Smooth muscle cell (in vitro differentiated cells): ENCODE results near the gene OPN3. TPM values are rescaled to one million over a fixed set of nuclear protein-coding genes. Genes with fewer than 3 reads are reported as not detected.

Experiments used
- DNase-seq: peaks from one replicate; lab custom pipeline; 2025; ENCODE audit not compliant: unreplicated experiment; lab: John Stamatoyannopoulos, UW
- H2AFZ ChIP-seq: fragments of 200-600 bp; sonication (generic); 2 replicates; pipeline ENCODE4 v1.6.0; 2016; ENCODE audit warnings: antibody characterized with exemption, low read depth, mild to moderate bottlenecking
- H3F3A ChIP-seq: fragments of 200-600 bp; sonication (generic); 2 replicates; pipeline ENCODE4 v1.6.0; 2017; ENCODE audit warnings: antibody characterized with exemption, low read depth
- H3K27ac ChIP-seq: fragments of 200-600 bp; sonication (generic); 2 replicates; pipeline ENCODE4 v1.5.1; 2016; ENCODE audit warnings: low read depth, mild to moderate bottlenecking
- H3K27me3 ChIP-seq: fragments of 200-600 bp; sonication (generic); 2 replicates; pipeline ENCODE4 v1.6.1; 2016; ENCODE audit warnings: low read depth, mild to moderate bottlenecking
- H3K36me3 ChIP-seq: fragments of 200-600 bp; sonication (generic); 2 replicates; pipeline ENCODE4 v1.5.1; 2016; ENCODE audit warnings: low read depth
- H3K4me1 ChIP-seq: fragments of 200-600 bp; sonication (generic); 2 replicates; pipeline ENCODE4 v1.5.1; 2016; ENCODE audit warnings: low read depth
- H3K4me2 ChIP-seq: fragments of 200-600 bp; sonication (generic); 2 replicates; pipeline ENCODE4 v1.6.0; 2016; ENCODE audit warnings: mild to moderate bottlenecking
- H3K4me3 ChIP-seq: fragments of 200-600 bp; sonication (generic); 2 replicates; pipeline ENCODE4 v1.5.1; 2016; ENCODE audit warnings: mild to moderate bottlenecking
- H3K79me2 ChIP-seq: fragments of 200-600 bp; sonication (generic); 2 replicates; pipeline ENCODE4 v1.6.0; 2016; ENCODE audit warnings: low read depth, mild to moderate bottlenecking
- H3K9ac ChIP-seq: fragments of 200-600 bp; sonication (generic); 2 replicates; pipeline ENCODE4 v1.6.0; 2016; ENCODE audit warnings: low read depth
- H3K9me3 ChIP-seq: fragments of 200-600 bp; sonication (generic); replicated peaks from 2 replicates; pipeline ENCODE4 v1.5.1; 2016; ENCODE audit warnings: low read depth
- H4K20me1 ChIP-seq: fragments of 200-600 bp; sonication (generic); 2 replicates; pipeline ENCODE4 v1.6.0; 2016; ENCODE audit warnings: low read depth
- WGBS: methylation state at CpG from one replicate; pipeline ENCODE4 v1.1.7; 2016; ENCODE audit warnings: low lambda C conversion rate; 5-methylcytosine and 5-hydroxymethylcytosine counted together
- polyA plus RNA-seq: library from polyadenylated mRNA; unstranded; fragments of >200 nt; fragmentation: Nextera tagmentation; extraction: Ambion mirVana; gene quantifications from 2 replicates; pipeline ENCODE4 v1.2.1, GENCODE V29; 2016
- total RNA-seq: library from RNA; depleted of rRNA; stranded (reverse); fragments of >200 nt; gene quantifications from 2 replicates; pipeline ENCODE4 v1.2.3, GENCODE V29; 2014
- TF ChIP-seq, protein P1 (sequence below): fragments of 200-600 bp; sonication (generic); IDR thresholded peaks from 2 replicates; pipeline ENCODE4 v1.5.1; 2017; ENCODE audit warnings: borderline replicate concordance, mild to moderate bottlenecking, antibody characterized with exemption; ENCODE audit not compliant: insufficient read depth, poor library complexity, severe bottlenecking

OPN3 gene
- total and polyA plus RNA-seq, 2 experiments from 2014 or later = 24.8 to 33.0 TPM

DNA sequence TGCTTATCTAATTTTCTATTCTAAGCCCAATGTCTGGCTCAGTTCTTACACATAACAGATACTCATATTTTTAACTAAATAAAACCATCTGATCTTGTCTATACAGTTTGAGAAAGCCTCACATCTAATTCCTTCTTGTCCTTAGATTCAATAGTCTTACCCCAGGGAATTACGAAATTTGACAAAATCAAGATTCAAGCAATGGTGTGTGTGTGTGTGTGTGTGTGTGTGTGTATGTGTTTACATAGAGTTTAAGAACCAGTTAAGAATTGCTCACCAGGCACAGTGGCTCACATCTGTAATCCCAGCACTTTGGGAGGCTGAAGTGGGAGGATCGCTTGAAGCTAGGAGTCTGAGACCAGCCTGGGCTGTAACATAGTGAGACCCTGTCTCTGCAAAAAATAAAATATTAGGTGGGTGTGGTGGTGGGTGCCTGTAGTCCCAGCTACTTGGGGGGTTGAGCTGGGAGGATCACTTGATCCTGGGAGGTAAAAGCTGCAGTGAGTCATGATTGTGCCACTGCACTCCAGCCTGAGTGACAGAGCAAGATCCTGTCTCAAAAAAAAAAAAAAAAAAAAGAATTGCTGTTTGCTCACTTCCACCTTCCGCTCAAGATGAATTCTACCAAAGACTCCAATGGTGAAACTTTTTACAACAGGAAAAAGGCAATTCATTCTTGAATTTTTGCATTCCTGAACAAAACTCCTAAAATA, 18.1 kb upstream of the OPN3 start:
- WGBS = 83% methylated on average over 3 of the region's 3 CpGs
- DNase-seq = no peak

DNA sequence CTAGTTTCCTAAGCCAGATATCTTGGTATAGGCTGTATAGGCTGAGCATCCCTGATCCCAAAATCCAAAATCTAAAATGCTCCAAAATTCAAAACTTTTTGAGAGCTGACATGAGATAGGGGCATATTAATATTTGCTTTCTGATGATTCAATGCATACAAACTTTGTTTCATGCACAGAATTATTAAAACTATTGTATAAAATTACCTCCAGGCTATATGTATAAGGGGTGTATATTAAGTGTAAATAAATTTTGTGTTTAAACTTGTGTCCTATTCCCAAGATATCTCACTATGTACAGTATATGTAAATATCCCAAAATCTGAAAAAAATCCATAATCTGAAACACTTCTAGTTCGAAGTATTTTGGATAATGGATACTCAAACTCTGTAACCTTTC, 14.5 kb upstream of the OPN3 start:
- H4K20me1 ChIP-seq = no peaks in the 10 kb centered on the region
- H3K27ac ChIP-seq = no peak overlapping the region
- no peak overlapping the region for H3K4me2 ChIP-seq
- no peak overlapping the region for H3K4me3 ChIP-seq
- TF ChIP-seq, protein P1, sequence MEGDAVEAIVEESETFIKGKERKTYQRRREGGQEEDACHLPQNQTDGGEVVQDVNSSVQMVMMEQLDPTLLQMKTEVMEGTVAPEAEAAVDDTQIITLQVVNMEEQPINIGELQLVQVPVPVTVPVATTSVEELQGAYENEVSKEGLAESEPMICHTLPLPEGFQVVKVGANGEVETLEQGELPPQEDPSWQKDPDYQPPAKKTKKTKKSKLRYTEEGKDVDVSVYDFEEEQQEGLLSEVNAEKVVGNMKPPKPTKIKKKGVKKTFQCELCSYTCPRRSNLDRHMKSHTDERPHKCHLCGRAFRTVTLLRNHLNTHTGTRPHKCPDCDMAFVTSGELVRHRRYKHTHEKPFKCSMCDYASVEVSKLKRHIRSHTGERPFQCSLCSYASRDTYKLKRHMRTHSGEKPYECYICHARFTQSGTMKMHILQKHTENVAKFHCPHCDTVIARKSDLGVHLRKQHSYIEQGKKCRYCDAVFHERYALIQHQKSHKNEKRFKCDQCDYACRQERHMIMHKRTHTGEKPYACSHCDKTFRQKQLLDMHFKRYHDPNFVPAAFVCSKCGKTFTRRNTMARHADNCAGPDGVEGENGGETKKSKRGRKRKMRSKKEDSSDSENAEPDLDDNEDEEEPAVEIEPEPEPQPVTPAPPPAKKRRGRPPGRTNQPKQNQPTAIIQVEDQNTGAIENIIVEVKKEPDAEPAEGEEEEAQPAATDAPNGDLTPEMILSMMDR = no peak
- H3K9me3 ChIP-seq = no peaks in the 10 kb centered on the region
- H2AFZ ChIP-seq = no peak overlapping the region
- no peak for DNase-seq
- no peaks in the 10 kb centered on the region for H3K36me3 ChIP-seq
- H3K27me3 ChIP-seq = no peaks in the 10 kb centered on the region
- H3F3A ChIP-seq = no peaks in the 10 kb centered on the region
- 97% methylated on average over 1 of the region's 1 CpG for WGBS
- no peaks in the 10 kb centered on the region for H3K79me2 ChIP-seq
- H3K4me1 ChIP-seq = no peaks in the 10 kb centered on the region
- H3K9ac ChIP-seq = no peak overlapping the region

More for the DNA sequence above, 18.1 kb upstream of the OPN3 start:
- Histone ChIP-seq H2AFZ (no peak overlapping the region), H3K4me2 (no peak overlapping the region), H3K9ac (no peak overlapping the region), H3K4me3 (no peak overlapping the region), H3K36me3 (no peaks in the 10 kb centered on the region), H3K9me3 (no peaks in the 10 kb centered on the region), H3K4me1 (no peaks in the 10 kb centered on the region), H3K27ac (no peak overlapping the region), H3K27me3 (no peaks in the 10 kb centered on the region), H3K79me2 (no peaks in the 10 kb centered on the region), H4K20me1 (no peaks in the 10 kb centered on the region), H3F3A (no peaks in the 10 kb centered on the region)
- TF ChIP-seq, protein P1 = no peak

DNA sequence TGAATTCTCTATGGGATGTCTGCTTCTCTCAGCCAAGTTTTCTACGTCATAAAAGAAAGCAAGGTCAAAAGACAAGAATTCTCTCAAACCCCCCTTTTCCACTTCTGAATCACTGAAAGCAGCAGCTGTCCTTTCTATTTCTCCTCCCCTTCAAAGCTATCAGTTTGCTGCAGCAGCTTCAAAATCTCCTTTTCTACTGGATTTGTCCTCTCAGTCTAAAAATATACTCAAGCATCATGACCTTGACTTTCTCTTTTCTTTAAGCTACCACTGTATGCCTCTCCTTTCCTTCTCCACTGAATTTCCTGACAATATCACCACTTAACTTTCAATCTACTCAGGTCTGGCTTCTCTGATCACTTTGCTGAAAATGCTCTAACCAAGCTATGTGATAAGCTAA, 13.8 kb upstream of the OPN3 start:
- no peak overlapping the region for H3K4me3 ChIP-seq
- WGBS = 87% methylated on average over 1 of the region's 1 CpG
- no peak for DNase-seq
- no peak overlapping the region for H2AFZ ChIP-seq
- H3K4me2 ChIP-seq = no peak overlapping the region
- H3K36me3 ChIP-seq = no peaks in the 10 kb centered on the region
- H4K20me1 ChIP-seq = no peaks in the 10 kb centered on the region
- no peaks in the 10 kb centered on the region for H3K9me3 ChIP-seq
- TF ChIP-seq, protein P1 = no peak
- no peaks in the 10 kb centered on the region for H3K27me3 ChIP-seq
- H3K9ac ChIP-seq = no peak overlapping the region
- H3K27ac ChIP-seq = no peak overlapping the region
- no peaks in the 10 kb centered on the region for H3F3A ChIP-seq
- H3K79me2 ChIP-seq = no peaks in the 10 kb centered on the region
- H3K4me1 ChIP-seq = no peaks in the 10 kb centered on the region

DNA sequence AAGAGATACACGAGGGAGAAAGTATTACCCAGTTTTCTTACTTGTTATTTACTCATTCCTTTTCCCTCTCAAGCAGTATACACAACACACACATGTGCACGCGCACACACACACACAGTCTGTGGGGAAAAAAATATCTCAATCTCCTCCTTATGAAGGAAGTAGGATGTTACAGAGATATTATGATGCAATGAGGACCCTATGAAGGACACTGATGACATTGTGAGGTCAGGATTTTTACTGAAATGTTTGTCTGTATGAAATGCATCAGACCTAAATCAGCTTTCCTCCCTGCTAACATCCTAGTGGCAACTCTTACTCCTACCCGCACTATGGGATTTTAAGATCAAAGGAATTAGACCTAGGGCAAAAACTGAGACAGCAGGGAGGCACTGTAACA, 11.8 kb upstream of the OPN3 start, which contains the start of gene WDR64:
WDR64 (plus strand) TSS at position 270 of the 400 bp plus-strand sequence. CDS start 204 bp downstream, outside the sequence.
- Histone ChIP-seq H3K9ac (no peak within 1 kb of the TSS), H3K9me3 (no peaks in the 10 kb centered on the region), H3F3A (no peaks in the 10 kb centered on the region), H4K20me1 (no peaks in the 10 kb centered on the region), H3K36me3 (no peaks in the 10 kb centered on the region), H3K27me3 (no peaks in the 10 kb centered on the region), H3K79me2 (no peaks in the 10 kb centered on the region), H3K4me3 (no peak within 1 kb of the TSS), H3K27ac (no peak within 1 kb of the TSS), H3K4me1 (no peaks in the 10 kb centered on the region), H2AFZ (no peak within 1 kb of the TSS), H3K4me2 (no peak within 1 kb of the TSS)
- DNase-seq = no peak
- 95% methylated on average over 4 of the region's 4 CpGs for WGBS
- TF ChIP-seq, protein P1 = no peak
